Parathyroid adenoma (tissue), 2 donors: ENCODE results near the gene BSX.

Experiments
- H2AFZ ChIP-seq: fragments of 300-600 bp; sonication (generic); one replicate; pipeline ENCODE4 v1.7.0; 2017; ENCODE audit warnings: antibody characterized with exemption, mild to moderate bottlenecking
- H3K27ac ChIP-seq: fragments of 300-600 bp; sonication (generic); one replicate; pipeline ENCODE4 v1.7.0; 2017
- H3K27me3 ChIP-seq: fragments of 300-600 bp; sonication (generic); one replicate; pipeline ENCODE4 v1.7.0; 2017; ENCODE audit warnings: low read length; ENCODE audit not compliant: control insufficient read depth, insufficient read depth
- H3K36me3 ChIP-seq: fragments of 300-600 bp; sonication (generic); one replicate; pipeline ENCODE4 v1.7.0; 2017; ENCODE audit warnings: low read length; ENCODE audit not compliant: control insufficient read depth, insufficient read depth
- H3K4me1 ChIP-seq: fragments of 300-600 bp; sonication (generic); one replicate; pipeline ENCODE4 v1.7.0; 2017; ENCODE audit warnings: control low read depth
- H3K4me2 ChIP-seq: fragments of 300-600 bp; sonication (generic); one replicate; pipeline ENCODE4 v1.7.0; 2017; ENCODE audit warnings: low read length
- H3K4me3 ChIP-seq: fragments of 300-600 bp; sonication (generic); one replicate; pipeline ENCODE4 v1.7.0; 2017; ENCODE audit warnings: low read depth, low read length
- H3K79me2 ChIP-seq: fragments of 300-600 bp; sonication (generic); one replicate; pipeline ENCODE4 v1.7.0; 2017; ENCODE audit warnings: control low read depth
- H3K9ac ChIP-seq: fragments of 300-600 bp; sonication (generic); one replicate; pipeline ENCODE4 v1.7.0; 2017; ENCODE audit warnings: mild to moderate bottlenecking
- H3K9me3 ChIP-seq: fragments of 300-600 bp; sonication (generic); one replicate; pipeline ENCODE4 v1.7.0; 2017; ENCODE audit warnings: low read length; ENCODE audit not compliant: control insufficient read depth
- CTCF ChIP-seq: fragments of 300-600 bp; sonication (generic); IDR thresholded peaks from one replicate; pipeline ENCODE4 v1.7.0; 2017; ENCODE audit warnings: antibody characterized with exemption, mild to moderate bottlenecking
- donor health status: primary hyperparathyroidism.

BSX gene

GRCh38 chr11:122981388-122982264 is at the start of gene BSX:
TSS of gene BSX (minus strand) at chr11:122981834. CDS start at chr11:122981671, 163 bp downstream.
- peaks cover 2% of the 10 kb centered on the region for H3K27me3 ChIP-seq
- H3K4me1 ChIP-seq: no peaks in the 10 kb centered on the region
- TF ChIP-seq CTCF: no peak
- no peaks in the 10 kb centered on the region for H3K79me2 ChIP-seq
- no peak within 1 kb of the TSS for H3K9ac ChIP-seq
- no peaks in the 10 kb centered on the region for H3K36me3 ChIP-seq
- H3K4me3 ChIP-seq: no peak within 1 kb of the TSS
- H3K4me2 ChIP-seq: no peak within 1 kb of the TSS
- H3K9me3 ChIP-seq: no peaks in the 10 kb centered on the region
- H2AFZ ChIP-seq: no peak within 1 kb of the TSS
- H3K27ac ChIP-seq: no peak within 1 kb of the TSS

DNA sequence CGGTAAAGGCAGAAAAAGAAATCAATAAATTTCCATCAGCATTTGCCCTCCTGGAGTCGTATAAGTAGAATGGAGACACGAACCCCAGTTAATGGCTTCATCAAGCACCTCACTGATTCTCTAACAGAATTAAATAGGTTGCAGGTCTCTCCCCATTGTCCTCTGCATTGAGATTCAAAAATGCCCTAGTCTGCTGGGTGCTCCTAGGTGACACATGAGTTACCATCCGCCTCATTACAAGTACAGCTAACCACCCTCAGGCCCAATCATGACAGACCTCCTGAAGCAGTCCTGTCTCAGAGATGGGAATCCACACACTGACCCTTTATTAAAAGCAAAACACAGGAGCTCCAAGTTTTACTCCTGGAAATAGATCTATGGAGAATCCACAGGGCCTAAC is 48.9 kb upstream of the BSX start:
- no peak for TF ChIP-seq CTCF
- no peak overlapping the region for H3K4me2 ChIP-seq
- H3K36me3 ChIP-seq: no peaks in the 10 kb centered on the region
- H3K4me1 ChIP-seq: no peaks in the 10 kb centered on the region
- no peaks in the 10 kb centered on the region for H3K9me3 ChIP-seq
- H3K79me2 ChIP-seq: no peaks in the 10 kb centered on the region
- H3K27ac ChIP-seq: no peak overlapping the region
- H3K9ac ChIP-seq: no peak overlapping the region
- H3K4me3 ChIP-seq: no peak overlapping the region
- no peak overlapping the region for H2AFZ ChIP-seq
- no peaks in the 10 kb centered on the region for H3K27me3 ChIP-seq

DNA sequence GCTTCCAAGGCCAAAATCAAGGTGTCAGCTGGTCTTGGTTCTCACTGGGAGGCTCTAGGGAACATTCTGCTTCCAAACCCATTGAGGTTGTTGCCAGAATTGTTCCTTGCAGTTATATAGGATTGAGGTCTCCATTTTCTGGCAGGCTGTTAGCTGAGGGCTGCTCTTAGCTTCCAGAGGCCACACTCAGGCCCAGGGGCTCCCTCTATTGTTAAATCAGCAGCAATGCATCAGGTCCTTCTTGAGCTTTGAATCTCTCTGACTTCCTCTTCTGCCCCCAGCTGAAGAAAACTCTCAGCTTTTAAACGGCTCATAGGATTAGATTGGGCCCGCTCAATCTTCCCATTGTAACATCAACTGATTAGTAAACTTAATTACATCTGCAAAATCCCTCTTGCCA is 39.3 kb upstream of the BSX start:
- Histone ChIP-seq H3K79me2 (no peaks in the 10 kb centered on the region), H3K9me3 (no peaks in the 10 kb centered on the region), H3K9ac (no peak overlapping the region), H3K4me1 (no peaks in the 10 kb centered on the region), H3K4me3 (no peak overlapping the region), H3K27ac (no peak overlapping the region), H3K27me3 (no peaks in the 10 kb centered on the region), H3K4me2 (no peak overlapping the region), H2AFZ (no peak overlapping the region), H3K36me3 (no peaks in the 10 kb centered on the region)
- TF ChIP-seq CTCF: no peak

GRCh38 chr11:123018702-123019101 is 37.1 kb upstream of the BSX start:
- no peak overlapping the region for H3K4me3 ChIP-seq
- H2AFZ ChIP-seq: no peak overlapping the region
- no peak overlapping the region for H3K4me2 ChIP-seq
- no peak overlapping the region for H3K27ac ChIP-seq
- H3K36me3 ChIP-seq: no peaks in the 10 kb centered on the region
- no peaks in the 10 kb centered on the region for H3K79me2 ChIP-seq
- H3K4me1 ChIP-seq: no peaks in the 10 kb centered on the region
- no peaks in the 10 kb centered on the region for H3K27me3 ChIP-seq
- no peak for TF ChIP-seq CTCF
- no peak overlapping the region for H3K9ac ChIP-seq
- H3K9me3 ChIP-seq: no peaks in the 10 kb centered on the region

- TF ChIP-seq CTCF: no peak
- H3K27me3 ChIP-seq: no peaks in the 10 kb centered on the region
- H3K4me1 ChIP-seq: no peaks in the 10 kb centered on the region
- H3K9me3 ChIP-seq: no peaks in the 10 kb centered on the region
- no peak overlapping the region for H3K4me3 ChIP-seq
- H3K4me2 ChIP-seq: no peak overlapping the region
- H3K36me3 ChIP-seq: no peaks in the 10 kb centered on the region
- H3K79me2 ChIP-seq: no peaks in the 10 kb centered on the region
- H2AFZ ChIP-seq: no peak overlapping the region
- no peak overlapping the region for H3K9ac ChIP-seq
- H3K27ac ChIP-seq: no peak overlapping the region
Measured at GRCh38 chr11:123011510-123011909, 29.9 kb upstream of the BSX start.
